Fibroblast of skin of right quadriceps (primary cell): Measurements from ENCODE around the gene SIDT1.

ENCODE experiments used
- DNase-seq: peaks from one replicate; pipeline ENCODE4 v3.0.0-alpha.2; 2013

SIDT1 gene

DNA sequence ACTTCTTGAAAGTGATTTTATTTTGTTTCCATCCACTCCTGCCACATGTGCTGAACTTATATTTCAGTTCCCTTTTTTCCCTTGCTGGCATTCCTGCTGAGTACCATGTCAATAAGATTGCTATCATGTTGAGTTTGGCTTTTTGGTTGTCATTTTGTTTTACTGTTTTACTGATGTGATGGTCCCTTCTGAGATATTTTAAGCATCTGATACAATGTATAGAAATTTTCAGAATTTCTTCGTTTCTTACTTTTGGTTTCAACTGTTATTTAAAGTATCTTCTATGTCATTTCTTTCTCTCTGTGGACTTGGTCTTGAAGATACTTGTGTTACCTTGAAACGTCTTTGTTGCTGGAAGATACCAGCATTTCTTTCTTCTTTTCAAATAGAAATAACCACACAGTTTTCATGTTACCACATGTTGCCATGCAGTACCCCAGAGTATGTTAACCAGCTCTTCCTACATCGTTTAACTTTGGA lies 14.1 kb downstream of the SIDT1 start:
- DNase-seq: no peak

DNA sequence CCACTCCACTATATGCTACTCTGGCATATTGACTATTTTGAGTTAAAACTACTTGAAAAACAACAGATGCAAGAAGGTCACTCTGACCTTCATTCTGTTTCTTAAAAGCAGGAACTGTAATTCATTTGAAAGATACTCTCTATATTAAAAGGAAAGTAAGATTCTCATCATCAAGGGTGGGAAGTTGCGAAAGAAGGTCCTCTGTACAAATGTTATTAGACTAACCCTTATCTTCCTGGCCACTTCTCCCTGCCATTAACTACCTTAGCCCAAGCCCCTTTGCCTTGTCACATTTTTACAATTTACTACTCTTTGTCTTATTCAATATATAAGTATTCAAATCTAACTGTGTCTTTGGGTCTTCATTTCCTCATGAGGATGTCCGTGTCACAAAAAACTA lies 16.1 kb downstream of the SIDT1 start:
- no peak for DNase-seq

DNA sequence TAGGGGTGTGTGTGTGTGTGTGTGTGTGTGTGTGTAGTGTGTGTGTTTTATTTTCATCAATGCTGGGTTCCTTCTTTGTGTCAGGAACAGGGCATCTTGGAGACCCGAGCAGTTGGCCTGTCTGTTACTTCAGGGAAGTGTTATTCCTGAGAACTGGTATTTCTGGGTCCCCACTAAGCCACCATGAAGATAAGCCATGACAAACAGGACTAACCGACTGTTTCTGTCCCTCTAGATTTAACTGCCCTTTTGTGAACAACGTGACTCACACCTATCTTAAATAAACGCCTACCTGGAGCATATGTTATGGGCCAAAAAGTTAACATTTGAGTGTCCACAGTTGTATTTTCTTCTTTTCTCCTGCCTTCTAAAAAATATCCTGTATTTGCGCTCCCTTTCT lies 19.5 kb downstream of the SIDT1 start:
- no peak for DNase-seq

DNA sequence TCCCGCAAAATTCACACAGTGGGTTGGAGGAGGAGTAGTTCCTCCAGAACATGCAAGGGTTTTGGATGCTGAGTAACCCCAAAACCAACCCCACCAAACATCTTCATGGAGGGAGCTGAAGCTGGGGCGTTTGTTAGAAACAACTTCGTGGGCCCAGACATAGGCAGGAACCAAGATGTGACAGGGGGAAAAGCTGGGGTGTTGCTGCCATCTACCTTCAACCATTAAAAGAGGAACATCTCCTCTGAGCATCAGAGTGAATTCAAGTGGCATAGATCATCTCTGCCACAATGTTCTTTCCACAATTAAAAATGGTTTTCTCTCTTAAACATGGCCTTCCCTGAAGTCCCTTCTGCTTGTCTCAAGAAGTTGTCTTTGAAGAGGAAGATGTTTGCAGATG lies 20.5 kb downstream of the SIDT1 start:
- DNase-seq: no peak

DNA sequence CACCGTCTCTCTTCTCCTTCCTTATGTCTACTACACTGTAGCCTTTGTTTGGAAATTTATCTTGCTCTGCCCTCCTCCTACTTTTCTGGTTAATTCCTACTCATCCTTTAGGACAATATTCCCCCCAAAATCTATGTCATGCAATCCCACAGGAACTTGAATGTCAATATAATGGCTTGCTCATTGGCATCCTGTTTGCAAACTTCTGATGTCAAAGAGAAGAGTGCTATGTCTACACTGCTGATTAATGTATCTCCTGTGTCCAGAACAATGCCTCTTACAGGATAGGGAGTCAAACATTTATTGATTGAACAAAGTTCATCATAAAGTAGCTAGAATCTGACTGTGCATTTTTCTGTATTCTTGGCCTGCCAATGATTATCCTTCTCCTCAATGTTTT lies 22.8 kb downstream of the SIDT1 start:
- DNase-seq: no peak

DNA sequence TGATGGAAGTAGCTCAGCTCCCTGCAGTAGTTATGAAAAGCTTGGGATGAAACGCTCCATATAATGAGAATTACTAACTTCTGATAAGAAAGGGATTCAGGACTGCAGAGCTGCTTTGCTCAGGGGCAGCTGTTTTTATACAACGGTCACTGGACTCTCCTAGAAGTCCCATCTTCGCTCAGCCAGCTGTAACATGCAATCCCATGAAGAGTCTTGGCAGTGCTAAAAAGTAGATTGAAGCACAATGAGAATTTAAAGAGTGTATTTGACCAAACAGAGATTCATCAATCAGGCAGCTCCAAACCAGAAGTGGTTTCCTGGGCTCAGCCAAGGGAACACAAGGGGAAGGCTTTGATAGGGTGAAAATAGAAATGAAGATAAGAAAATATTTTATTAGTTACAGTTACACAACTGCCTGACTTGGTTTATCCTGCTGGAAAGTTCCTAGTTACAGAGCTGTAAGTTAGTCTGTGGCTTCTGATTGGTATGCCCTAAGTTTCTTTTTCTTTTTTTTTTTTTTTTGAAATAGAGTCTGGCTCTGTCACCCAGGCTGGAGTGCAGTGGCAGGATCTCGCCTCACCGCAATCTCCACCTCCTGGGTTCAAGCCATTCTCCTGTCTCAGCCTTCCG lies 24.1 kb downstream of the SIDT1 start:
- no peak for DNase-seq

DNA sequence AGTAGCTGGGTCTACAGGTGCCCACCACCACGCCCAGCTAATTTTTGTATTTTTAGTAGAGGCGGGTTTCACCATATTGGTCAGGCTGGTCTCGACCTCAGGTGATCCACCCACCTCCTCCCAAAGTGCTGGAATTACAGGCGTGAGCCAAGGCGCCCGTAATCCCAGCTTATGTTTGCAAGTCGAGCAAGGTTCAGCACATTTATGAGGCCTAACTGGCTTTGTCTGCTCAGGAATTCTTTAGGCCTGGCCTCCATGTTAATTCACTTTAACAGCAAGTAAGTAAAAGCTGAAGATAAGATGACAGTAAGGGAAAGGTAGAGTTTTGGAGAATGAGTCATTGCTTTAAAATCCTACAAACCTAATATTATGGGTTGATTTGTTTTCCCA lies 24.6 kb downstream of the SIDT1 start:
- no peak for DNase-seq

DNA sequence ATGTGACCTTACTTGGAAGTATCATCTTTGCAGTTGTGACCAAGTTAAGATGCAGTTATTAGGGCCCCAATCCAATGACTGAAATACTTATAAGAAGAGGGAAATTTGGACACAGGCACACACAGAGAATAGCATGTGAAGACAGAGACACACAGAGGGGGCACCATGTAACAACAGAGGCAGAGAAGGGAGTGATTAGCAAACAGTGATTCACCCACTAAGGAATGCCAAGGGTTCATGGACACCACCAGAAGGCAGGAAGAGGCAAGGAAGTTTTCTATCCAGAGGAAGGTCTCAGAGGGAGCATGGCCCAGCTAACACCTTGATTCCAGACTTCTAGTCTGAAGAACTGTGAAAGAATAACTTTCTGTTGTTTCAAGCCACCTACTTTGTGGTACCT lies 25.0 kb downstream of the SIDT1 start:
- peak; percentile 62 for DNase-seq

DNA sequence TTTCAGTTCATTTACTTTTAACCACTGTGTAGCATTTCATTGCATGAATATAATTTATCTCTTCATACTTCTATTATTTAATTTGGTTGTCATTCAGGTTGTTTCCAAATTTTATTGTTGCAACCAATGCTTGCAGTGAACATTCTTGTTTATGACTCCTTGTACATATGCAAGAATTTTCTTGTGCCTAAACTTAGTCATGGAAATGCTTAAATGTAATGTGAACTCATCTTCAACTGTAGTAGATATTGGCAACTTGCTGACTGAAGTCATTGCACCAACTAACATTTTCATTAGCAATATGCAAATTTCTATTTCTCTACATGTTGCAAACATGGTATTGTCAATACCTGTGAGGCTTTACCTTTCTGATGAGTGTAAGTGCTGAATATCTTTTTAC lies 26.7 kb downstream of the SIDT1 start:
- no peak for DNase-seq

DNA sequence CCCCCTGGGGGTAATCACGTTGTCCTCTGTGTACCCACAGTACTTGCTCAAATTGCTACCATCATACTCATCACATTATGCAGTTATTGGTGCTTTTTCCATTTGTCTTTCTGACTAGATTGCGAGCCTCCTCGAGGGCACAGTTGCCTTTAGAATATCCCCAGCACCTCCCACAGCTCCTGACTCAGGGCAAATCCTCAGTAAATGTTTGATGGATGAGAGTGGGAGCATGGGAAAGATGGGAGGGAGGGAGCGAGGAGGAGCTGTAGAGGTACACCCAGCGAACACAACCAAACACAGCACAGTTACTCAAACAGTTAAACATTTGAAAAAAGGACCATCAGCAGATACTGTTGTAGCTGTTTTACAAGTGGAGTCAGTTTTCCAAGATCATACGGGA lies 27.9 kb downstream of the SIDT1 start:
- no peak for DNase-seq

DNA sequence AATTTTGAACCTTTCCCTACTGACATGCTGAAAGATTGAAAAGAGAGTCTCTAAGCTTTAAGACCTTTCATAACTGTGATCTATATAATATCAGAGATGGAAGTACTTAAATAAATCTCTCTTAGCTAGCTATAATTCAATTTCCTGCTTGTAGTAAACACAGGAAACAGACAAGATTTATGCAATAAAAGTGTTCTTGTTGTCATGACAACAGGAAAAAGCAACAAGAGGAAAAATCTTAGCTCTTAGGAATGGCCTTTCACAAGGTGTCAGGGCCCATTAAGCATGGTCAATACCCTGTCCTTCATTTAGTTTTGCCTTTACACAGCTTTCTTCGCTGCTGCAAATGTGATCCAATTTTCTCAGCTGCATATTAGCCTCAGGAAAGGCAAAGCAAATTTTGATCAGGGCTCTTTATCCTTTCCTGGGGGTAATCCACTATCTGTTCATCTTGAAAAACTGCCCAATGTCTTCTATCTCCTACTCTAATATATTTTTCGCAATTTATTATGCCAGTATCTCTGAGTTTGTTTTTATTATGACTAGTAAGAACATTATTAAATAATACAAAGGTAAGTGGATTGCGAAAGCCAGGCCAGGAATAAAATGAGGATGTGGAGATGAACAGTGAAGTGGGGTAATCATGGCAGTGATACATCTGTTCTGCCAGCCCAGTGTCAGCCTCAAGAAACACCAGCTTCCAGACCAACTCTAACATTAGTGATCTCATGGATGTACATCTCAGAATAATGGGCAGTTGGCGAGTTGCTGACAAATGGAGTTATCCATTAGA lies 28.7 kb downstream of the SIDT1 start:
- DNase-seq: no peak

DNA sequence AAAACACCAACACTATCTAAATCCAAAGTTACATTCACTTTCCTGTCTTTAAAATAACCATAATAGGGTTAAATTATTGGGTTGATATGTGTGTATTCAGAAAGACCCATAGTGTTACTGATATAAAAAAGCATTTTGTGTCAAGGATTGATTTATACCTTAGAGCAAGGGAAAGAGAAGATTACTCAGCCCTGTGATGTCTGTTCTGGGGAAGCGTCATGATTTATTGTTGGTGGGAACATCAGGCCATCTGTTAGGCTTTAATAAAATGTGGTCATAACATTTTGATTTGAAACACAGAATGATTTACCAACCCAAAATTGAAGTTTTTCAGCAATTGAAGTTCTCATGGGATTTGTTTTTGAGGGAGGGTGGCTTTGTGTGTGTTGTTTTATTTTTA lies 33.2 kb downstream of the SIDT1 start:
- no peak for DNase-seq

DNA sequence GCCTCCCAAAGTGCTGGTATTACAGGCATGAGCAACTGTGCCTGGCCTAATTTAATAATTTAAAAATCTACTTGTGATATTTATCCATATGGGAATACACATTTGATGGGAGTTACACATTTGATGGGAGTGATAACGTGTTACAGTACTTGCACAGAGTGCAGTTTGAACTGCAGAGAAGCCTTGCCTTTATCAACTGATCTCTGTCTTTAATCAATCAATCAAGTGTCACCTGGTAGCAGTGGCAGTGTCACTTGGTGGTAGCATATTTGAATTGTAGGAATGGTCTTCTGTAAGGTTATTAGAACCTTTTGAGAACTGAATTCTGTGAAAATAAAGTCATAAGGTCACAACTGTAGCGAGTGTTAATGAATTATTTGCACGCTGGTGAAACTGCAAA lies 37.8 kb downstream of the SIDT1 start:
- no peak for DNase-seq

DNA sequence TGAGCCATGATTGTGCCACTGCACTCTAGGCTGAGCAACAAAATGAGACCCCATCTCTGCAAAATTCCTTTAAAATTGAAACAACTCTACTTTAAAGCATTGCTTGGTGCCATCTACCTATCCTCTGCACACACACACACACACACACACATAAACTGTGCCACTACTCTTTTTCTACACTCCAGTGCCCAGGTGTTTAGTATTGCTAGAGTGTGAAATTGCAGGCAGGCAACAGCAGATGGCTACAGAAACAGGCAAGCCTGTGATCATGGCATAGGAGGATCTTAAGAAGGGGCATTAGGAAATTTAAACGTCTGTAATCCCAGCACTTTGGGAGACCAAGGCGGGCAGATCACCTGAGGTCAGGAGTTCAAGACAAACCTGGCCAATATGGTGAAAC lies 39.0 kb downstream of the SIDT1 start:
- no peak for DNase-seq

DNA sequence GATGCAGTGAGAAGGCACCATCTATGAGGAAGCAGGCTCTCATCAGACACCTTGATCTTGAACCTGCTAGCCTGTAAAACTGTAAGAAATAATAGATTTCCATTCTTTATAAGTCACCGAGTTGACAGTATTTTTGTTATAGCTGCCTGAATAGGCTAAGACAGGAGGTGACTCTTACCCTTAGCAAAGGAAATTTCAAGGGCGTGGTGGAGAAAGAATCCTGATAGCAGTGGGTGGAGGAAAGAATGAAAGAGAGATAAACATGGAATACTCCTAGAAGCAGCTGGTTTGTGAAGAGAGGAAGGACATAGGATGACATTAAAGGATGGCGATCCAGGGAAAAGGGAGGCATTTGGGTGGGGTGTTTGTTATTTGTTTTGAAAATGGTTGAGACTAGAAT lies 41.4 kb downstream of the SIDT1 start:
- DNase-seq: no peak

DNA sequence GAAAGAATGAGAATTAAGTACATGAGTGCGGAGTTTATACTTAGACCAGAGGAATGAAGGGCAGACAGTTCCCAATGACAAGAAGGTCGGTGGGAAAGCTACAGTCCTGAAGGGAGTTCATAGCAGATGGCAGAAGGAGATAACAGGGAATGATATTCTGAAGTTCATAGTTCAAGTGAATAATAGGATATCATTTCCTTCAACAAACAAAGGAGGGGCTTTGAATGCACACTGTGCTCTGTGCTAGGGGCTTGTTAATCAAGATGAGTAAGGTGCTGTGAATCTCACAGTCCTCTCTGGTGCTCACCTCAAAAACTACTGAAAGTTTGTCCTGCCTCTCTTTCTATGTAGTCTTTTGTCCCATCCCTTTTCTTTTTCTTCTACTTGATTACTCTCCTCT lies 41.9 kb downstream of the SIDT1 start:
- no peak for DNase-seq

DNA sequence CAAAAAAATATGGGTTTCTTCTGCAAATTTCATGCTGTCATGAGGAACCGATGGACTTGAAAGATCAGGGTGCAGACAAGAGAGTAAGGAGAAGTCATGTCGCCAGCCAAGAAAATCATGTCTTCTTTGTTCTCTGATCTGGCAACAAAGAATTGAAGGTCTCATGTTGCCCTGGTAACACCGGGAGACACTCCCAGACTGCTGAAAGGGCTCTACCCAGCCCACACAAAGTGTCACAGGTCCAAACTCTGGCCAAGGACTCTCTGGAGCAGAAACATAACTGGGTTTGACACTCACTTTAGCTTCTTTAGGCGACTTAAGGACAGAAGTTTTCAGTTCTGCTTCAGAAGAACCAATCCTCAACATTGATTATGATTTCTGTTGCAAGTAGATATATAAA lies 42.9 kb downstream of the SIDT1 start:
- DNase-seq: no peak

DNA sequence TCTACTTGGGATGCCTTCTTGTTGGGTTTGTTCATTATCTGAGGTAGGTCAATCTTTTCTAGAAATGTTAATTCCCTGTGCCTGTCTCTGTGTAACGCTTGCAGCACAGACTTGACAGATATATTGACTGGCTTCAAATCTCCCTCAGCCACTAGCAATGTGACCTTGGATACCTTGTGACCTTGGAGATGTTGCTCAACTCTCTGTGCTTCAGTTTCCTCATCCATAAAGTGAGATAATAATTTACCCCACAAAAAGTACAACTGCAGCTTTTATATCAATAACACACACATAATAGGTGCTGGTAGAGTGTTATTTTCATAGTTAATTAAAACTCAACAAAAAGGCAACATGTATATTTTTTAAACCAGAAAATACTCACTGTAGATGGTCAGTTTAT lies 52.9 kb downstream of the SIDT1 start:
- DNase-seq: no peak

DNA sequence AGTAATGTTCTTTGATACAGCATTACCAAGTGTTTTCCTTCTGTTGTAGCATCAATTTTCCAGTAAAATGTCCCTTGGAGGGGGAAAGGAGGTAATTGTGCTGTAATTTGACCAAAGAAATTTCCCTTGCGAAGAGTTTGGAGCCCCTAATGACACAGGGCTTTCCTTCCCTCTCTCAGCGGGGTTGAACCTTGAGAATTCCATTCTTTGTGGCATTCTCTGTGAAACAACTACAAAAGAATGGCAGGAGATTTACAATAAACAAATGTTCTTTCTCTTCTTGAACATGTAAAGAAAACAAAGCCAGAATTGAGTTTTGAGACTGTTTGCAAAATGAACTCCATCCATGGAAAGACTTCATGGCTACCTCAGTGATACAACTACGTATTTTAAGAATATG lies 53.4 kb downstream of the SIDT1 start:
- no peak for DNase-seq

DNA sequence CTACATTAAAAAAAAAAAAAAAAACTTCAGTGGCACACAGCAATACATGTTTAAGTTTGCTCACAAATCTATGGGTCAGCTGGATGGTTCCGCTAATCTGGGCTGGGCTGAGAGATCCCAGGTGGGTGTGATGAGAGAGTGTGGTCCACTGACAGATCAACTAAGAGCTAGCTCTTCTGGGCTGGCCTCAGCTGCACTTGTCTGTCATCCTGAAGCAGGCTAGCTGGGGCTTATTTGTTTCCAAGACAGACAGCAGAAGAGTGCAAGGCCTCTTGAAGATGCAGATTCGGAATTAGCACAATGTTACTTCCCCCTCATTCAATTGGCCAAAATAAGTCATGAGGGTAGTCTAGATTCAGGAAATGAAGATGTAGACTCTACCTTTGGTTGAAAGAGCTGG lies 56.5 kb downstream of the SIDT1 start:
- no peak for DNase-seq

DNA sequence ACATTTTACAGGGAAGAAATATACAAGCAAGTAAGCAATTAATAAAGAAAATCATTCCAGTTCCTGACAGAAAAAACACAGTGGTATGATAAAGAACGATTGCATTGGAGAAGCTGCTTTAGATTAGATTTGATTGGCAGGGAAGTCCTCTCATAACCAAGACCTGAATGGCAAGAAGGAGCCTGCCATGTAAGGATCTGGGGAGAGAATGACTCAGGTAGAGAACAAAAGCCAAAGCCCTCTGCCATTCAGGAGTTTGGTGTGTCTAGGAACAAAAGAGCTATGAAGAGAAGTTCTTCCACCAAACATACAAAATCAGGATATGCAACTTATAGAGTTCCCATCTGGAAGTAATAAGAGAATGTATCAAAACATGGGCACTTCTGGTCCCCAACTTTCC lies 57.6 kb downstream of the SIDT1 start:
- DNase-seq: no peak

DNA sequence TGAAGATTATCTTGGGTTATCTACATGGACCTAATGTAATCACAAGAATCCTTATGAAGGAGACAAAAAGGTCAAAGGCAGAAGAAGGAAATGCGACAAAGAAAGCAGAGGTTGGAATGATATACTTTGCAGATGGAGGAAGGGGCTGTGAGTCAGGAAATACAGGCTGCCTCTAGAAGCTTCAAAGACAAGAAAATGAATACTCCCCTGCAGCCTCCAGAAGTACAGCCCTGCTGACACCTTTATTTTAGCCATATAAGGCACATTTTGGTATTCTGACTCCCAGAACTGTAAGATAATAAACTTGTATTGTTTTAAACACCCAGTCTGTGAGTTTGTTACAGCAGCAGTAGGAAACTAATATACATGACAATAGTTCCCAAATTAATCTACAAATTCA lies 58.6 kb downstream of the SIDT1 start:
- no peak for DNase-seq

DNA sequence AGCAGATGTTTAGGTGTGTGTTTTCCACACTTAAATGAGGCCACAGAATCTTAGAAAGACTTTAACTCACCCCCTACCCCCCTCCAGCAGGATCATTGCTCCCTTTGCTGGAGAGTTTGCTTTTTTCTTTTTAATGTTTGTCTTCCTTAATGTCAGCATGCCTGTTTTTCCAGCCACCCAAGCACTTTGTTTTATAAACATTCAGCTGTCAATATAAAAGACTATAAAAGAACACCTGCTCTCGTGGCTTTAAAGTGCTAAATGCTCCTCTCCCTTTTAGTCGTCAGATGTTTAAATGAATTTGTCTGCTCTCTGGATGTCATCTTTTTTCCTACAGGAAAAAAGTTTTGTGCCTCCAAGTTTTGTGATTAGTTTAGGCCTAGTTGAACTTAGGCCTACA lies 61.7 kb downstream of the SIDT1 start:
- DNase-seq: no peak

DNA sequence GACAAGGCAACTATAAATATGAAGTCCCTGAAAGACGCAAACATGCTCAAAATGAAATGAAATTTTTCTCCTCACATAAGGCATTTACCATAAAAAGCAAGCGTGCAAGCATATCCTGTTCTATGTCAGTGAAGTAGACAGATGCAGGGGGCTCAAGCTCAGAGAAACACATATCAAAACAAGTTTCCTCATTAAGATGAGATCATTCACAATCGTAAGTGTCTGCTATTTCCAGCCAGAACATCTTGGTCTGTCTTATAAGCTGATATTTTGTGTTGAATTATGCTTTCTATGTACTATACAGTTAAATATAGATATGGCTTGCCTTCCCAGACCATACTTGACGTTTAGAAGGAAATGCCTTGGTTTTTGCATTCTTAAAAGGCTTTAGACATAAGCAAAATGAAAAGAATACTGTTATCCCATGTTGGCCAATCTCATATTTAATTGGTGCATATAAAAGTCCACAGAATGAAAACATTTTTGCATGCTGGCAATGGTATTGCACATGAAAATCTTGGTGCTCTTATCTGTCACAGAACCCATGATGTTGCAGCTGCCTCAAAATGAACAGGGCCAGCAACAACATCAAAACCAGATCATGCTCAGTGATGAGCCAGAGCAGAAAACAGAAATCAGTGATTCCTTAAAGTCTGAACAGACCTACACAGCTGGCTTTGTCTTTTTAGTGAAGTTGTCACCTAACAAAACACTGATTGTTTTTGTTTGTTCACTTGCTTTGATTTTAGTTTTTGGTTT lies 65.4 kb downstream of the SIDT1 start:
- DNase-seq: no peak
